HG02884 (cell line): ENCODE measurements around the gene ARL15.

Source experiments
- ATAC-seq: cut with Tn5 transposase; IDR thresholded peaks from one replicate; pipeline ENCODE4 v1.9.1; 2021; ENCODE audit warnings: mild to moderate bottlenecking, moderate library complexity; ENCODE audit not compliant: unreplicated experiment

ARL15 gene

DNA sequence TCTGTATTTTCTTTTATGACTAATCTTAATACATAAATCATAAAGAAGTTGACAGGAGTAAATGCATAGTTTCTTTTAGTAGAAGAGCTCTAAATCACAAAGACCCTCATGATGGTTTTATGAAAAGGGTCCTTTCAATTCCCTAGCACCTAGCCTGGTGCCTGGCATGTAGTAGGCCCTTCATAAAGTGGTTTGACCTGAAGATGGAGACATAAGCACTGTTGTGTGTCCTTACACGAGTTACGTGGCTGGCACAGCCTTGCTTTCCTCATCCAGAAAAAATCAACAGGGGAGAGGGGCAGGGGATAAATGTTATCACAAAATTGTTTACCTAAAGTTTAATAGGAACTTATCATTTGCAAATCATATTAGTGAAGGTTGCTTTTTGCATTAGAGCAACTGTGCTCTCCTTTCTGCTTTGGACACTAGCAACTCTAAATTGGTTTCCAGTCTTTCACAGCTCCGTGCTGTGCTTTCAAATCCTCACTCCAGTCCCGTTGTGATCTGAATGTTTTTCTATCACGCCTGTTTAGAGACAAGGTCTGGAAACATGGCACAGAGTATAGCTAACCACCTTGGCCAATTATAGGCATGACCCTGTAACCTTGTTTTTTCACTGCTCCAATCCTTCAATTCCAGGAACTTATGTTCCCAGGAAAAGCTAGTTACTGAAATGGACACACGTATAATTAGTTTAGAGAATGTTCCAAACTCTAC is 55.7 kb downstream of the ARL15 start:
- ATAC-seq = no peak

DNA sequence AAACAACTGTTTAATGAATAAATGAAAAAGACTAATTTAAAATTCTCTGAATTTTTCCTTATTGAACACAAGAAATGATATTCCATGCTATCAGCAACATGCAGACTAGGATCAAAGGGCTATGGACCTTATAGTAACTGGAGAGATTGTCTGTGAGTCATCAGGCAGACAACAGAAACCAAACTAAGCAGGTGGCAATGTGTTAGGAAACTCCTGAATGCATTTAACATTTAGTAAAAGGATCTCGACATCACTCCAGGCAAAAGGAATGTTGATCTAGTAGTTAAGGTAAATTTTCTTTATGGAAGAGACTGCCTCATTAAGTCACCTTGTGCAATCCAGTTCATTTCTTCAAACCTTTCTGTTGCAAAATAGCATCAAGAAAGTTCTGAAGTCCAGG is 58.4 kb downstream of the ARL15 start:
- ATAC-seq = no peak

DNA sequence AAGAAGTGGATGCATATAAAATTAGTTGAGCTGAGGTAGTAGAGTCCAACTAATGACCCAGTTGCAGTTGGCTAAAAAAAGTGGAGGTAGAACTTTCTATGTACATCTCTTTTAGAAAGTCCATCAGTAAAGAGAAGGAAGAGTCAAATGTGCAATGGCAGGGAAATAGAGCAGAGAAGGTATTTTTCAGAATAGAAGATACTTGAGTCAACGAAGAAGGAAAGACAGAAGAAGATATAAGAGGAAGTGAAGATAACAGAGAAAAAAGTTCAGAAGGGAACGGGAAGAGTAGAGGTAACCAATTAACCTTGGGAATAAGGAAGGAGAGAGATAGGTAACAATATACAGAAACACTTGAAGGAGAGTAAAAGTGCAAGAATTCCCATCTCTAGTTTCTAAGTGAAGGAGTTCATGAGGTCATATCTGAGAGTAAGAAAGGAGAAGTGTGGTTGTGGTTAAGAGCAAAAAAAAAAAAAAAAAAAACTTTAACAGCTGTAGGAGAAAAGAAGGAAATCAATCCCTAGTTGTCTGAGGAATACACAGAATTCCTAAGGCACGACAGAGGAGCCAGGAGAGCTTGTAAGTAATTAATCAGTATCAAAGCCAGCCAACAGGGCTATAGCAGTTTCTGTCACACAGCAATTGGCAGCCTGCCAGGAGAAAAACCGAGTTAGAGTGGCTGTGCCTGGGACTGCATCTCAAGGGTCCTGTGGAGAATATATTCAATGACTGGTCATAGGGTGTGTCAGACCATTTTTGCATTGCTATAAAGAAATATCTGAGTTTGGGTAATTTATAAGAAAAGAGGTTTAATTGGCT is 61.0 kb downstream of the ARL15 start:
- ATAC-seq = no peak

DNA sequence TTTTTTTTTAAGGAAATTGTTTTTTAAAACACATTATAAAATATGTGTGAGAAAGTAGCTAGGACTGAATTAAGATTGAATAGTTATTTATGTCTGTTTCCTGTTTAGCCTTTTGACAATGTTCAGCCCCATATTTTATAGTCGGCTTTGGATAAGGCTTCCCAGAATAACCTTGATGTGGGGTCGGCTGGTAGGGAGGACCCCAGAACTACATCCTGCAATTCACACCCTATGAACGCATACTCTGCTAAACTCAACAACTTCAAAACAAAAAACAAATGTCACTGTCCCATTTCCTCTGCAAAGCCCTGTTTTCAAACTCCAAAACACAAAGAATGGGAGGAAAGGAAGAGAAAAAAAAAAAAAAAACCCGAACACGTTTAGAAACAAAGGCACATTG is 63.1 kb downstream of the ARL15 start:
- ATAC-seq = no peak

DNA sequence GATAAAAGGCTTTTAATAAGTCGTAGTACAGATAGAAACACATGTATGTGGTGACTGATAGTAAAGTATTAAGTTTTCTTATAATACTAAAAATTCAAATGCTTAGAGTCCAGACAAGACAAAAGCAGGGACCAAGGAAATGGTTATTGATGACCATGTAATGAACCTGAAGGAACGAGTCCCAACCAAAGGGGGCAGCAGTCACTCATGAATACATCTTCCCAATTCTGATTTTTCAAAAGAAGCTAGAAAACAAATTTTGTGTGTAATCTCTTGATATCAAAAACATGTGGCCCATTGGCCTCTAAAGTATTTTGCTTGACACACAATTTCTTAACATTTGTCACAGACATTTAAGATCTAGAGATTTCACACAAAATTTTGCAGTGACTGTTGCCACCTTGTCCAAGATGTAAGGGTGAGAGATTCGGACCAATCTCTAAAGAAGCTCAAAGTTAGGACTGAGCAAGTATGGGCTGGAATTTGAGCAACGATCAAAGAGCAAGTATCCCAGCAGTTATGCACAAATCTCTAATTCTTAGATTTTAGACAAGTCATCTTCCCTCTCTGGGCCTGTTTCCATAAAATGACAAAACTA is 66.8 kb downstream of the ARL15 start:
- ATAC-seq = peak; percentile 65

- no peak for ATAC-seq
These were observed 68.1 kb downstream of the ARL15 start for GRCh38 chr5:54242297-54242696.

GRCh38 chr5:54234304-54234933 is 76.0 kb downstream of the ARL15 start:
- peak; percentile 69 for ATAC-seq

DNA sequence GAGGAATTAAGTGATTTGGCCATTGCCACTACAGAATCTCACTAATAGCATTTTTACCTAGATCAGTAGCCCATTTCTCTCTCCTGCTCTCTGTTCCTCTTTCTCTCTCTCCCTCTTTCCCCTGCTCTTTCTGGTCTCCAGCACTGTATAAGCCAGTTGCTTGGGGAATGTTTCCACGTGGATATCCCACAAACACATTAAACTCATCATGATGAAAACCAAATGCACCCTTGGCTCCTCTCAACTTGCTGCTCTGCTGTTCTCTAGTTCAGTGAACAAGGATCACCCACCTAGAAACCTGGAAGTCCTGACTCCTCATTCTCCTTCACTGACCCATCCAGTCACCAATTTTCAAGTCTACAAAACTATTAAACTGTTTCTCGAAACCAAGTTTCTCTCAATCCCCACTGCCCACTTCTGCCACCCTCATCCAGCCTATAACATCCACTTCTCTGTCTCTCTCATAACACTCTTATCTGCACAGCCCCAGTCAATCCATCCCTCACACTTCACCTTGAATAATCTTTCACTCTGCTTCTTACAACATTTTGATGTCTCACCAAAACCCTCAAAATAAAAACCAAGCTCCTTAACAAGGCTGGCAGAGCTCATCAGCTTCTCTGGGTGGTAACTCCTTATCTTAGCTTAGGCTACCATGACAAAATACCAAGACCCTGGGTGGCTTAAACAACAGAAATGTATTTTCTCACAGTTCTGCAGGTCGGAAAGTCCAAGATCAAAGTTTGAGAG is 79.3 kb downstream of the ARL15 start:
- no peak for ATAC-seq

- peak; percentile 95 for ATAC-seq
These were observed 81.2 kb downstream of the ARL15 start for GRCh38 chr5:54229041-54229780.

DNA sequence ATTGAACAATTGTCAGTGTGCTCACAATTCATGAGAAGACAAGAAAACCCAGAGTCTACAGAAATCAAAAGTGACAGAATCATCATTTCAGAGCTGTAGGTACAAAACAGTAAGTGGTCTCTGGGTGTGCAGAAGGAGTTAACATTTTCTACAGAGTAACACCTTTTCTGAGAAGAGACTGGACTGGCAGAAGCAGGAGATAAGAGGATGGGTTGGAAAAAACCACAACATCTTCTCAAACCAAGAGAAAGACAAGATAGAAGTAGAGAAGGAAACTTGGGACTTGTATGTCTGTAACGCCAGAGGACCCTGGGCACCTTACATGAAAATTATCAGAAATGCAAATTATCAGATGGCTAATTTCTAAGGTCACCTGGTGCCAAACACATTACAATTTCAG is 82.6 kb downstream of the ARL15 start:
- no peak for ATAC-seq

DNA sequence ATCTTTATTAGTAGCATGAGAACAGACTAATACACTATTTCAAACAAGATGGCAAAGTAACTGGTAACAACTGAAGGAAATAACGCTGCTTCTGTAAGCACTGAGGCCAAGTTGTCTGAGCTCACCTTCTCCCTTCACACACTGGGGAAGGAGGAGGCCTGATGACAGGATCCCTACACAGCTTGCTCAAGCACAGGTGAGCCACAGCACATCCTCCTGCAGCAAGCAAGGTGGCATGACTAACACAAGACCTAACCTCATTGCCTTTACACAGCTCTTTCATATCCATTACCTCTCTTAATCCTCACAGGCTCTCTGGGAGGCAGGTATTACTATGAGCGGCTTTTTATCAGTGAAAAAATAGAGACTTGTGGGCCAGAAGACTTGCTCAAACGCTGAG is 83.3 kb downstream of the ARL15 start:
- no peak for ATAC-seq

DNA sequence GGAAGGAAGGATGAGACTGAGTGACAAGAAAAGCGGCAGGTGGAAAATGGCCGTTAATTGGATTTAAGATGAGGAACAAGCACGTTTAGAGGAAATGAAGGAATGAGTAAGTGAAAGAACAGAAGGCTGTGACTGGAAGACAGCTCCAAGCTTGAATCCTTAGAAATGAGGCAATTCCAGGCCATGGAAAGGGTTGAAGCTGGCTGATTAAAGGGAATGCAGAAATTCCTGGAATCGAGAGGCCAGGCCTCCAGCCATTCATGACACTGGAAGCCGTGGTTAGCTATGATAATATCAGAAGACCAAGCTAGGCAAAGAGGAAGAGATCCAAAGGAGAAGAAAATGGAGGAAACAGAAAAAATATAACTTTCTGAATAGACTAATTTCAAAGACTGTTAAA is 84.2 kb downstream of the ARL15 start:
- no peak for ATAC-seq

GRCh38 chr5:54224103-54224826 is 86.1 kb downstream of the ARL15 start:
- ATAC-seq = no peak

DNA sequence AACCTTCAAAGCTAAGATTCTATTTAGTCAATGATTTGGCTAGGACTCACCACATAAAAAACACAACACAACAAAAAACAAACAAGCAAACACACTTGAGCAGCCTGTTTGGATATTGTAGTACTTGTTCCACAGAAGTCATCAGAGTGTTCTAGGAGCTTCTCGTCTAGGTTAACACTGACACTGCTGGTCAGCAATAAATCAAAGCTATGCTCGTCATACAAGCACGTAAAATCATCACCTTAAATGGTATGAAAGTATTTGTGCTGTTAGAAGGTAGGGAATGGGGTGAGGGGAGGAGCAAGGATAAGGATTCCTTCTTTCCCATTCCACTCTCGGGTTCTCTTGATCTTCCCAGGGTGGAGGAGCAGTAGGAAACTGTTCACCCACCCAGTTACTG is 88.0 kb downstream of the ARL15 start:
- no peak for ATAC-seq

GRCh38 chr5:54221135-54221534 is 89.2 kb downstream of the ARL15 start:
- no peak for ATAC-seq

- ATAC-seq = no peak
These were observed 89.9 kb downstream of the ARL15 start for GRCh38 chr5:54220230-54221040.

DNA sequence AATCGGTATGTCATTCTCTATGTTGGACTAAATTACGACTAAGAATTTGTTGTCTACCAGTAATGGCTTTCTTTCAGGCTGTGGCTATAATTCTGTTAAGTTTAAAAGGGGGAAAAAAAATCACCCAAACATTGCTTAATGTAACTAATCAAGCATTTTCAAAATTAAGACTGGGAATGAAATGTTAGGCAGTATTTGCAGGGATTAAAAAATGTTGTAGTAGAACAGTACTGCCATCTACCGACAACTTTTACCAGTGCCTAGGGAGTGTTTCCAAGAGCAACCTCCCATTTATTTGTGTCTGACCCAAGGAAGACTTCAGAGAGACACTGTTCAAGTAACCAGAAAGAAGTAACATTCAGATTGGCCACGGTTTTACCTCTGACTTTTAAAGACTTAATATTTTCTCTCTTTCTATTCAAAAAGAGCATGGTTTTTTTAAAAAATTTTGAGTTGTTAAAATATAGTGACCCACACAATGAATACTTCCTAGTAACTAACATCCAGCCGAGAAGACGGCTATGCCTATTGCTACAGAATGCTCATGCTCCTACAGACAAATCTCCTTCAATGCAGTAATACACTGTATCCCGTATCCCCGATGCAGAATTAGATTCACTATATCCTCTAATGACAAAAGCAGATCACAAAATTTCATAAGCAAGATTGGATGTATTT is 92.4 kb downstream of the ARL15 start:
- peak; percentile 79 for ATAC-seq

DNA sequence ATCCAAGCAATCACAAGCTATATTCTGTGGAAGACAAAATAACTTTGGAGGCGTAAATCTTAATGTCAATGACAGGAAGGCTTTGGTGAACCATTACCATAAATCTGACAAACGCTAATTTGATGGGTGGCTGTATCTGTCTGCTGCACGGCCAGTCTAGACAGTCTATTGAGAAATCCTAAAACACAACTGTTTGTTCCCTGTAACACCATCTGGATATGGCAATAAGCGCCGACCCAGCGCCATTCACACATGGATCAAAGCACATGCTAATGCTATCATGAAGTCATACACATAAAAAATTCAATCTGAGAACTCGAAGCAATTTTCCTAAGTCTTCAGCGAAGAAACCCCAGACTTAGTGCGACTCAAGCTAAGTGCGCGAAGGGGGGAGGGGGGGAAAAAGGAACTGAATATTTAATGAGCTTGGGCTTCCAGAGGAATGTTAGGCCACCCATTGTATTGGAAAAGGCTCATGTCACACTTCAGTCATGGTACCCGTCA is 95.1 kb downstream of the ARL15 start:
- ATAC-seq = no peak
